Activated naive CD4-positive, alpha-beta T cell treated with anti-CD3 and anti-CD28 coated beads, Interleukin-2, amount 10 ng/mL, durations not matched to agents 7 days and 5 days (primary cell): ENCODE data around the gene ITLN1.
"Not testable (repeated sequence)": the region's sequence is repeated elsewhere in the genome, so short reads cannot be mapped to it uniquely, and the experiment has no call there.

ENCODE experiments used
- CTCF ChIA-PET: fragments of 350-600 bp; sonication (Branson Sonifier 250); formaldehyde crosslinking; loops from one replicate; lab custom pipeline; 2021; ENCODE audit warnings: antibody characterized with exemption; lab: Charles Lee
- DNase-seq: peaks from one replicate; pipeline ENCODE4 v3.0.0-alpha.2; 2020
- H3K27ac Mint-ChIP-seq: one replicate; pipeline ENCODE4 v1.8.0; 2021; ENCODE audit warnings: mild to moderate bottlenecking, moderate library complexity, mixed read lengths
- H3K27me3 Mint-ChIP-seq: one replicate; pipeline ENCODE4 v1.8.0; 2021; ENCODE audit warnings: mild to moderate bottlenecking, mixed read lengths
- H3K36me3 Mint-ChIP-seq: one replicate; pipeline ENCODE4 v1.8.0; 2021; ENCODE audit warnings: mixed read lengths
- H3K4me1 Mint-ChIP-seq: one replicate; pipeline ENCODE4 v1.8.0; 2021; ENCODE audit warnings: mixed read lengths
- H3K4me3 Mint-ChIP-seq: one replicate; pipeline ENCODE4 v1.8.0; 2021; ENCODE audit warnings: mild to moderate bottlenecking, moderate library complexity, mixed read lengths
- H3K9me3 Mint-ChIP-seq: one replicate; pipeline ENCODE4 v1.8.0; 2021; ENCODE audit warnings: mixed read lengths

The ITLN1 gene

DNA sequence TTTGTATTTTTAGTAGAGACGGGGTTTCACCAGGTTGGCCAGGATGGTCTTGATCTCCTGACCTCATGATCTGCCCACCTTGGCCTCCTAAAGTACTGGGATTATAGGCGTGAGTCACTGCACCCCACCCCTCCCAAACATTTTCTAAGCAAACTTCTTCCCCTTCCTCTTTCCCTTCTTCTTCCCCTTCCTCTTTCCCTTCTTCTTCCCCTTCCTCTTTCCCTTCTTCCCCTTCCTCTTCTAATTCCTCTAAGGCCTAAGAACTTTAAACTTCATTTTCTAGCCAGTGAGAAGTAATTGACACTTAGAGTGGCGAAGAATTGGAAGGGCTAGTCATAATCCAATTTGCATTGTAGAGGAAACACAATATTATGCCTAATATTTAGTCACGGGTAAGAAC lies 9.4 kb downstream of the ITLN1 start:
- H3K36me3 Mint-ChIP-seq, H3K9me3 Mint-ChIP-seq, DNase-seq, H3K4me1 Mint-ChIP-seq, H3K4me3 Mint-ChIP-seq, H3K27ac Mint-ChIP-seq: not testable (repeated sequence)
- peaks cover 24% of the 10 kb centered on the region for H3K27me3 Mint-ChIP-seq
- CTCF ChIA-PET = interaction anchor here (1.3 to 3.3 kb wide), 2 partner anchors 9 to 39 kb away, joined by 5 to 18 read pairs; partner anchors contain the start of gene ITLN1

DNA sequence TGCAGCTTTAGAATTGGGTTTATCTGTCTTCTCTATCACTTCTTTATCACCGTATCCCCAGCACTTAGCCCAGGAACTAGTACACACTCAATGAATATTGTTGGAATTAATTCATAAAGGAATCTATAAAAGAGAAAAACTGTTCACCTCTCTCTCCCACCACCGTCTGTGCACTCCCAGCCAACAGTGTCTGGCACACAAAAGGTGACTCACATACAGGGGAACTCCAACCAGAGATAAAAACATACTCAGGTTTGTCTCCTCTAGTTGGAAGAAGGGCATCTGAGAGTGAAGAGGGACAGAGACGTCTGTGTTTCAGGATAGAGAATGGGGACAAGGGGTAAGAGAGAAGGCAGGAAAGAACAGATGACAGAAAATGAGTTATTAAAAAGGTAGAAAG lies 10.0 kb downstream of the ITLN1 start:
- CTCF ChIA-PET = interaction anchor here (1.3 to 3.3 kb wide), 3 partner anchors 9 to 98 kb away, joined by 4 to 18 read pairs (median 5); partner anchors contain the start of gene ITLN1
- H3K4me3 Mint-ChIP-seq = no peak overlapping the region
- no peaks in the 10 kb centered on the region for H3K36me3 Mint-ChIP-seq
- peaks cover 5% of the 10 kb centered on the region for H3K4me1 Mint-ChIP-seq
- H3K9me3 Mint-ChIP-seq = no peaks in the 10 kb centered on the region
- peaks cover 21% of the 10 kb centered on the region for H3K27me3 Mint-ChIP-seq
- H3K27ac Mint-ChIP-seq = no peak overlapping the region
- DNase-seq = no peak

DNA sequence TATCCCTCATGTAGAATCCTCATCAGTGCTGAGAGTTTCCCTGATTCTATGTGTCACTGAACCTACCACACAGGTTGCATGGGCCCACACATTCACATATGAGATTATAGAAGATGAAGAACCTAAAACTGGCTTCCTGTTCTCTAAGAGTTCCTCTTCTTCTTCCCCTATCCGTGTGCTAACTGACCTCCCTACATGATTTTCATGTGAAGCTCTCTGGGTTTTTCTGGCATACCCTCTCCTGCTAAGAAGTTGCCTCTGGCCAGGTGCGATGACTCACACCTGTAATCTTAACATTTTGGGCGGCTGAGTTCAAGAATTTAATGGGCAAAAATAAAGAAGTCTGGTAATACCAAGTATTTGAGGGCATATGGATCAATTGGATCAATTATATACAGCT lies 16.8 kb downstream of the ITLN1 start:
- H3K9me3 Mint-ChIP-seq = no peaks in the 10 kb centered on the region
- no peaks in the 10 kb centered on the region for H3K36me3 Mint-ChIP-seq
- no peak overlapping the region for H3K27ac Mint-ChIP-seq
- CTCF ChIA-PET = interaction anchor here (0.8 kb wide), 1 partner anchor 138 kb away, joined by 3 read pairs; no protein-coding TSS in a partner anchor
- H3K4me3 Mint-ChIP-seq = no peak overlapping the region
- peaks cover 6% of the 10 kb centered on the region for H3K27me3 Mint-ChIP-seq
- no peak for DNase-seq
- peaks cover 3% of the 10 kb centered on the region for H3K4me1 Mint-ChIP-seq

DNA sequence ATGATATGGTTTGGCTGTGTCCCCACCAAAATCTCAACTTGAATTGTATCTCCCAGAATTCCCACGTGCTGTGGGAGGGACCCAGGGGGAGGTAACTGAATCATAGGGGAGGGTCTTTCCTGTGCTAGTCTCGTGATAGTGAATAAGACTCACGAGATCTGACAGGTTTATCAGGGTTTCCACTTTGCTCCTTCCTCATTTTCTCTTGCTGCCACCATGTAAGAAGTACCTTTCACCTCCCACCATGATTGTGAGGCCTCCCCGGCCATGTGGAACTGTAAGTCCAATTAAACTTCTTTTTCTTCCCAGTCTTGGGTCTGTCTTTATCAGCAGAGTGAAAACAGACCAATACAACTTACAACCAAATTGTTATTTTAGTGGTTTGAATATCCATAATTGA lies 17.3 kb downstream of the ITLN1 start:
- H3K36me3 Mint-ChIP-seq, H3K27ac Mint-ChIP-seq, H3K9me3 Mint-ChIP-seq, DNase-seq, H3K27me3 Mint-ChIP-seq, H3K4me3 Mint-ChIP-seq, H3K4me1 Mint-ChIP-seq: not testable (repeated sequence)
- CTCF ChIA-PET = interaction anchor here (0.8 kb wide), 1 partner anchor 137 kb away, joined by 3 read pairs; no protein-coding TSS in a partner anchor

DNA sequence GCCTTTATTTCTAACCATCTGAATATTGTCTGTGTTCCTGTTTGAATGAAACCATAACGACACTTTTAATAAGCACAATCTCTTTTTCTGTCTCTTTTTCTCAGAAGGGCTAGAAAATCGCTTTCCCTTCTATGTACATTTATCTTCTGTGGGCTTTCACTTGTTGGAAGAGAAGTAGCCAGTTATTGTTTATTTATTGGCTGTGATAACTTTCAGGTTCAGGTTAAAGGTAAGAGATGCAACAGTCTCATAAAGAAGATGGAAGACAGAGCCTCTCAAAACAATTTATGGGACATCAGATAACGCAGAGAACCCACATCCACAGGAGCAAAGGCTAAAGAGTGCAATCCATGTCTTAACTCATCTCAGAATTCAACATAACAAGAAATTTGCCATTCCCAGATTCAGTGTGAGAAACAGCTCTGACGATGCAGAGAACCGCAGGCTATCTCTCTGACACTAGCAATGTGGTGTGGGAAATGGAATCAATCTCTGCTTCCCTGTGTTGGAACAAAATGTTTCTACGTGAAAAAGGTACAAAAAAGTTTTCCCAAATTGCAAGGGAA lies 18.2 kb downstream of the ITLN1 start:
- DNase-seq = no peak
- Mint-ChIP-seq H3K9me3 (no peaks in the 10 kb centered on the region), H3K36me3 (no peaks in the 10 kb centered on the region), H3K4me3 (no peak overlapping the region), H3K4me1 (peaks cover 12% of the 10 kb centered on the region), H3K27me3 (peaks cover 15% of the 10 kb centered on the region), H3K27ac (no peak overlapping the region)
- CTCF ChIA-PET = no interaction called here

DNA sequence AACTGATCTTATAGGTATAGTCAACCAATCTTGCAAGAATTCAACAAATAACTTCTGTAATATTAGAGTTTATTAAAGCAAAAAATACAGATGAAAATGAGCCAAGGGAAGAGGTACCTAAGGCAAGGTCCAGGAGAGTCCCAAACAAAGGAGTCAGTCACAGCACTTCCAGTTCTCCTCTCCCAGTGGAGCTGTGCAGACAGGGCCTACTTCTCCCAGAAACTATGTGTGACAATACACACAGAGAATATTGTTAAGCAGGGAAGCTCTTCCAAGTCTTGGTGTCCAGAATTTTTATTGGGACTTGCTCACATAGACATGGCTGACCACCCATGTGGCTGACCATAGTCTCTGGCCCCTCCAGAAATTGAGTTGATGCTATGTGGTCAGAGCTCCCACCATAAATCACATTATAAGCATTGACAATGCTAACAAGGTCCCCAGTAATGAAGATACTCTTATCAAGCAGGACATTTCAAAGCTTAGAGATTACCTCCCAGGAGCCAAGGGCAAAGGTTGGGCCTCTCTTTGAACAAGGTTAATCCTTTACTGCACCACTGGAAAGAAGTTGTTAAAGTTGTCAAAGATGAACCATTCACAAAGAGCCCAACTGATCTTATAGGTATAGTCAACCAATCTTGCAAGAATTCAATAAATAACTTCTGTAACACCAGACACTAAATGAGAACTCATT lies 18.8 kb downstream of the ITLN1 start:
- Mint-ChIP-seq H3K36me3 (no peaks in the 10 kb centered on the region), H3K27me3 (peaks cover 15% of the 10 kb centered on the region), H3K27ac (no peak overlapping the region), H3K4me1 (peaks cover 15% of the 10 kb centered on the region), H3K4me3 (no peak overlapping the region), H3K9me3 (no peaks in the 10 kb centered on the region)
- CTCF ChIA-PET = interaction anchor here (1.5 to 5.3 kb wide), 2 partner anchors 11 to 28 kb away, joined by 4 to 28 read pairs; no protein-coding TSS in a partner anchor
- no peak for DNase-seq

DNA sequence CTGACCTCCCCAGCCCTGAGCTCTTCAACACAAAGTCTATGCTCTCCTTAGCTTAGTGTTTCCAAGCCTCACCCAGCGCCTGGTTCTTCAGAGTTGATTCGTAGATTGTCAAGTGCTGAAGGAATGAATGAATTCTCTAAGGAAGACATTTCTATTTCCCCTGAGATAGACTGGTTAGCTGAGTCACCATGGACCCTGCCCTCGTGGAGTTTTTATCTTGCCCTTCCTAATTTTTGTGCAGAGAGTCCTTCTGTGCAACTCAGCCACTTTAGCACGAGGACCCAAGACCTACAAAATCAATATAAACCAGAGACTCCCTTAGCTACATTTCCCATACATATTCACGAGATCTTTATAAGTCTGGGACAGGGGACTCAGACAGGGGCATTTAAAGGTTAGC lies 19.6 kb downstream of the ITLN1 start:
- no peak for DNase-seq
- Mint-ChIP-seq H3K4me3 (no peak overlapping the region), H3K27ac (no peak overlapping the region), H3K4me1 (peaks cover 15% of the 10 kb centered on the region), H3K9me3 (no peaks in the 10 kb centered on the region), H3K27me3 (peaks cover 20% of the 10 kb centered on the region), H3K36me3 (no peaks in the 10 kb centered on the region)
- CTCF ChIA-PET = interaction anchor here (1.0 to 5.3 kb wide), 3 partner anchors 12 to 88 kb away, joined by 4 to 28 read pairs (median 4); no protein-coding TSS in a partner anchor

DNA sequence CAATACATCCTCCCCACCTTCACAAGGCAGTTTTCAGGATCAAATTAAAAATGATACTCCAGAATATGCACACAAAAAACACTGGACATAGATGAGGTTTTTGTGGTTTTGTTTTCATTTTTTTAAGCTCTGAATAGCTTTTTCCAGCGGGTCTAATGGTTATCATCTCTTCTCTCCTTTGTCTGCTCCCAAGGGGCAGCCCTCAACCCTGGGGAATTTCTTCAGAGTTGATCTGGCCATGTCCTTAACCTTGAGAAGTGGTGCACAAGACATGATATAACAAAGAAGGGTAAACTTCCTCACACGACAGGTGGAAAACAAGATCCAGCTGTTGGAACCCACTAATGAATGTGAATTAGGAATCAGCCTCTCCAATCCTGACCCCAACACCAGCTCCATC lies 20.8 kb downstream of the ITLN1 start:
- CTCF ChIA-PET = interaction anchor here (1.0 to 5.3 kb wide), 3 partner anchors 13 to 89 kb away, joined by 4 to 28 read pairs (median 7); no protein-coding TSS in a partner anchor
- no peaks in the 10 kb centered on the region for H3K36me3 Mint-ChIP-seq
- H3K4me3 Mint-ChIP-seq = no peak overlapping the region
- no peak overlapping the region for H3K27ac Mint-ChIP-seq
- H3K4me1 Mint-ChIP-seq = peaks cover 15% of the 10 kb centered on the region
- peaks cover 20% of the 10 kb centered on the region for H3K27me3 Mint-ChIP-seq
- H3K9me3 Mint-ChIP-seq = no peaks in the 10 kb centered on the region
- DNase-seq = no peak

DNA sequence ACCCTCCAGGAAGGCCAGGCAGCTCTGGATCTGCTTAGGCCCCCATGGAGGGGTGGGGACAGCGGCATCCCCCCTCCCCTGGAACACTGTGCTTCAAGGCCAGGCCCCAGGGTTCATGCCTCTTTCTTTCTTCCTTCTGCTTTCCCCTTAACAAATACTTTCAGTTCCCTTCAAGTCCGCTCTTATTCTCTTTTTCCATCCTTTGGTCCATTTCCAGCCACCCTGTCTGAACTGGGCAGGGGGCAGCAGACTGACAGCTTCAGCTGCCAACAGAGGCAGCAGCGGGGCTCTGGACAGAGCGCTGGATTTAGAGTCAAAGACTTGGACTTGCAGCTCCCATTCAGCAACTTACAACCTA lies 21.2 kb downstream of the ITLN1 start:
- no peak for DNase-seq
- no peaks in the 10 kb centered on the region for H3K36me3 Mint-ChIP-seq
- H3K4me1 Mint-ChIP-seq = peaks cover 15% of the 10 kb centered on the region
- no peaks in the 10 kb centered on the region for H3K9me3 Mint-ChIP-seq
- no peak overlapping the region for H3K27ac Mint-ChIP-seq
- H3K4me3 Mint-ChIP-seq = no peak overlapping the region
- H3K27me3 Mint-ChIP-seq = peaks cover 20% of the 10 kb centered on the region
- CTCF ChIA-PET = interaction anchor here (1.3 to 5.3 kb wide), 2 partner anchors 13 to 29 kb away, joined by 7 to 28 read pairs; no protein-coding TSS in a partner anchor

DNA sequence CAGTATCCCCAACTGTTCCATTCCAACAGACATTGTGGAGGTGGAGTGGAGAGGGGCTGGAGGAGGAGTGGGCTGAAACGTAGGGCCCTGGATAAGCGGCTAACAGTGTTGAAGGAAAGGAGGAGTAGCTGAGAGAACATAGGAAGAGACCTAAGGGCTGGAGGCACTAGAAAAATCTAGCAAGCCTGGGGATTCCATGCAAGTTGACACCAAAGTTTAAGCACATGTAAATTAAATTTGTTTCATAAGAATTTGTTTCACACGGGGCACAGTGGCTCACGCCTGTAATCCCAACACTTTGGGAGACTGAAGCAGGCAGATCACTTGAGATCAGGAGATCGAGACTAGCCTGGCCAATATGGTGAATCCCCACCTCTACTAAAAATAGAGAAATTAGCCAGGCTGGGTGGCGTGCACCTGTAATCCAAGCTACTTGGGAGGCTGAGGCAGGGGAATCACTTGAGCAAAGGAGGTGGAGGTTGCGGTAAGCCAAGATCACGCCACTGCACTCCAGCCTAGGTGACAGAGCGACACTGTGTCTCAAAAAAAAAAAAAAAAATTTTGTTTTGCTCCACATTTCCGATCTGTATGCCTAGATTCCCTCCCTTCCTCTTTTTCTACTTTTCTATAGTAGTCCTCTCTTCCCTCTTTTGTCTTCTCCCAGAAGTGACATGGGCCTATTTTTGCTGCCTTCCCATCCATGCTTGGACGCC lies 21.8 kb downstream of the ITLN1 start:
- no peaks in the 10 kb centered on the region for H3K36me3 Mint-ChIP-seq
- H3K4me3 Mint-ChIP-seq = no peak overlapping the region
- DNase-seq = no peak
- no peaks in the 10 kb centered on the region for H3K9me3 Mint-ChIP-seq
- peaks cover 15% of the 10 kb centered on the region for H3K4me1 Mint-ChIP-seq
- peaks cover 20% of the 10 kb centered on the region for H3K27me3 Mint-ChIP-seq
- H3K27ac Mint-ChIP-seq = no peak overlapping the region
- CTCF ChIA-PET = interaction anchor here (1.3 to 5.3 kb wide), 4 partner anchors 14 to 89 kb away, joined by 5 to 28 read pairs (median 15); no protein-coding TSS in a partner anchor

DNA sequence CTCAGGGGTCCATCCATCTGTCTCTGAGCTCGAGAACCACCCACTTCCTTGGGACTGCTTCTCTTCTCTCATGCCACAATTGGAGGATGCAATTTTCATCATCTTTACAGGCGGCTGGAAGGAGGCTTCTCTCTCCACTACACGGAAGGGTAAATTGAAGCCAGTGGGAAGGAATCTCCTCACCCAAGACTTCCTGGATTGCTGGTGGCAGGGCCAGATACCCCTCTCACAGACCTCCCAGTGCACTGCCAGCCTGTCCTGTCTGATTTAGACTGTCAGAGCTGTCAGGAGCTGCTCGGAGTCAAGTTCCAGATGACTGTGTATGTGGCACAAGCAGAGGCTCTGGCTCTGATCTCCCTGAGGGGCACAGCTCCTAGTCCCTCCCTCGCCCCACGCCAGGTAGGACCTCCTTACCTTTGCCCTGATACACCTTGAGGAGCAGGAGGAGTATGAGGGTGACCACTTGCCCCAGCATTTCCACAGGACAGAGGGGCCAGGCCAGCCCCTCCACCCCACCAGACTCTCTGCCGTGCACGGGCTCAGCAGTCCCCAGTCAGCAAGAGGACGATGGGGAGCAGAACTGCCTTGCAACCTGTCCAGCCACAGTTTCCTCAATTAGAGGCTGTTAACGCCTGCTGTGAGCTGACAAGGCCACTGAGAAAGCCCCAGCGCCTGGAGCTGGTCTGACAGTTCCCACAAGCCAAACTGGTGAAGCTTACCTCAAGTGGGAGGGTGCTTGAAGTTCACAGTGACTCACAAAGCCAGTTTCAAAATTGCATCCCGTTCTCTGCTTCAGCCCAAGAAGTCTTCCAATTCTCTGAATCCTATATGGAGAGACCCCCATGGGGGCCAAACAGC lies 22.5 kb downstream of the ITLN1 start, which contains the start of gene CD244:
Gene CD244 (minus strand): TSS at position 685 of the 858 bp plus-strand sequence. CDS start 210 bp downstream, at position 475.
- Mint-ChIP-seq H3K9me3 (no peaks in the 10 kb centered on the region), H3K4me1 (peaks cover 15% of the 10 kb centered on the region), H3K4me3 (no peak within 1 kb of the TSS), H3K27ac (no peak within 1 kb of the TSS), H3K36me3 (no peaks in the 10 kb centered on the region), H3K27me3 (peaks cover 20% of the 10 kb centered on the region)
- peak; percentile 44 for DNase-seq
- CTCF ChIA-PET = interaction anchor here (1.3 to 5.3 kb wide), 3 partner anchors 15 to 89 kb away, joined by 5 to 28 read pairs (median 23); no protein-coding TSS in a partner anchor

DNA sequence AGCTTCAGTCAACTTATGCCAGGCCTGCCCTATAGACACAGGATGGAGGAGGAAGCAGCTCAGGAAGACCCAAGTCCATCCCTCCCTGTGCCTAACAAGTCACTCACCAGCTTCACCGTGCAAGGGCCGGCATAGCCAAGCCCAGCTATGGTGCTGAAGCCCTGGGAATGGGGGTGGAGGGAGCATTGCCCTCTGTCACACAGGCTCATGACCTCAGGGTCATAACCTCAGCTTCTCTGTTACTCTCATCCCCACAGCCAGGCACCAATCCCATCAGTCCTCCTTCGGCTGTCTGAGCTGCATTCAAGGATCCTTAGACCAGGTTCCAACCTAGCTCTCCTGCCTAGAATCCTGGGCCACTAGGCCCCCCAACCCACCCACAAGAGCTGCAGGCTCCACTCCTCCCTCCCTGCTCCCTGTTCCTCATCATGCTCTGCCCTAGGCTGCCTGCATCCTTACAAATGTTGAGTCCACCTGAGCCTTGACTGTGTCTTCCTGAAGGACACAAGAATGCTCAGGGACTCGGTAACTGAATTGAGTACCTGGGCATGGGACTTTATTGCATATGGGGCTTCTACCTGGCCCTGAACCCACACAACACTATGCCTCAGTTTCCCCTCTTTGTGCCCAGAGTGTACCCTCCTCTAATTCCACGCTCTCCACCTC lies 24.0 kb downstream of the ITLN1 start:
- Mint-ChIP-seq H3K27me3 (peaks cover 20% of the 10 kb centered on the region), H3K27ac (no peak overlapping the region), H3K4me1 (peaks cover 15% of the 10 kb centered on the region), H3K4me3 (no peak overlapping the region), H3K36me3 (no peaks in the 10 kb centered on the region), H3K9me3 (no peaks in the 10 kb centered on the region)
- CTCF ChIA-PET = interaction anchor here (0.8 to 5.3 kb wide), 3 partner anchors 16 to 90 kb away, joined by 3 to 28 read pairs (median 23); no protein-coding TSS in a partner anchor
- DNase-seq = no peak

DNA sequence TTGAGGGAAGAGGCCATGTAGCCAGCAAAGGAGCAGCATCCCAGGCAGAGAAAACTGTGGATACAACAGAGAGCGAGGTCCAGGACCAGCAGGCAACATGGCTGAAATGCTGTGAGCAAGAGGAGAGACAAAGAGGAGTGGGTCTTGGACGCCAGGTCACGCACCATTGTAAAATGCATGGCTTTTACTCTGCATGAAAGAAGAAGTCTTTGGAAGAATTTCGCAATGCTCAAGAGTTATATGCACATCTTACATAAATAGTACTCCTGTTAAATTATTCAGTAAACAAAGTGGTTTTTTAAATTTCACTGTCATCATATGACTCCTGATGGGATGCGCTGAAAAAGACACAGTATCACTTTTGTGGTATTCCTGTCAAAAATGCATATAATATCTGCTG lies 25.8 kb downstream of the ITLN1 start:
- Mint-ChIP-seq H3K36me3 (no peaks in the 10 kb centered on the region), H3K4me3 (no peak overlapping the region), H3K9me3 (no peaks in the 10 kb centered on the region), H3K27me3 (peaks cover 17% of the 10 kb centered on the region), H3K4me1 (peaks cover 15% of the 10 kb centered on the region), H3K27ac (no peak overlapping the region)
- CTCF ChIA-PET = interaction anchor here (1.0 to 1.1 kb wide), 2 partner anchors 15 to 25 kb away, joined by 4 read pairs; no protein-coding TSS in a partner anchor
- DNase-seq = no peak
